ENCODE results near the gene CACNG6.

The CACNG6 gene

DNA sequence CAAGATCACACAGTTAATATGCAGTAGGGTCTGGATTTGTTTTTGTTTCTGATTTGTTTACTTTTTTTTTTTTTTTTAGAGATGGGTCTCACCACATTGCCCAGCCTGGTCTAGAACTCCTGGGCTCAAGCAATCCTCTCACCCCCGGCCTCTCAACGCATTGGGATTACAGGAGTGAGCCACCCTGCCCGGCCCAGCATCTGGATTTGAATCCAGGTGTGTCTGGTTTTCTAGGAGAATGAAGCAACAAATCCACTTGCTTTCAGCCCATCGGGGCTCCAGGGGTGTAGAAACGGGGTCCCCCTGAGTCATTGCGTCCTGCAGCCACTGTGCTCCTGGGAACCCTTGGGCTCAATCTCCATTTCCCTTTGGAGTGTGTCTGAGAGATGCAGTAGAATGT lies 22.1 kb upstream of the CACNG6 start:
- no peak for DNase-seq (ENCODE audit: low spot score)

DNA sequence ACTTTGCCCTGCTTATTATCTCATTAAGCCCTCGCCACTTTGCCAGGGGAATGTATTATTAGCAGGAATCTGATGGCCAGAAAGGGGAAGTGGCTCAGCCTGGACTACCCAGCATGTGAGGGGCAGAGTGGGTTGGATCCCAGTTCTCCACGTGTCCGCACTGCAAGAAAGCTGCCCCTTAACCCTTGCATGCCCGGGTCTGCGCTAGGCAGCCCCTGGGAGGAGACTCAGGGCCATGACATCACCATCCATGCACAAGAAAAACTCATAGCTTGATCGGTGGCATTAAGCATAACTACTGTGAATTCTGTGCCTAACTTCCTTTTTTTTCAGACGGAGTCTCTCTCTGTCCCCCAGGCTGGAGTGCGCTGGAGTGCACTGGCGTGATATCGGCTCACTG lies 19.8 kb upstream of the CACNG6 start:
- DNase-seq (ENCODE audit: low spot score): no peak

- DNase-seq (ENCODE audit: low spot score): no peak
These were observed 13.9 kb upstream of the CACNG6 start for GRCh38 chr19:53977429-53977990.

- DNase-seq (ENCODE audit: low spot score): no peak
These were observed 13.3 kb upstream of the CACNG6 start for GRCh38 chr19:53977991-53978731.

DNA sequence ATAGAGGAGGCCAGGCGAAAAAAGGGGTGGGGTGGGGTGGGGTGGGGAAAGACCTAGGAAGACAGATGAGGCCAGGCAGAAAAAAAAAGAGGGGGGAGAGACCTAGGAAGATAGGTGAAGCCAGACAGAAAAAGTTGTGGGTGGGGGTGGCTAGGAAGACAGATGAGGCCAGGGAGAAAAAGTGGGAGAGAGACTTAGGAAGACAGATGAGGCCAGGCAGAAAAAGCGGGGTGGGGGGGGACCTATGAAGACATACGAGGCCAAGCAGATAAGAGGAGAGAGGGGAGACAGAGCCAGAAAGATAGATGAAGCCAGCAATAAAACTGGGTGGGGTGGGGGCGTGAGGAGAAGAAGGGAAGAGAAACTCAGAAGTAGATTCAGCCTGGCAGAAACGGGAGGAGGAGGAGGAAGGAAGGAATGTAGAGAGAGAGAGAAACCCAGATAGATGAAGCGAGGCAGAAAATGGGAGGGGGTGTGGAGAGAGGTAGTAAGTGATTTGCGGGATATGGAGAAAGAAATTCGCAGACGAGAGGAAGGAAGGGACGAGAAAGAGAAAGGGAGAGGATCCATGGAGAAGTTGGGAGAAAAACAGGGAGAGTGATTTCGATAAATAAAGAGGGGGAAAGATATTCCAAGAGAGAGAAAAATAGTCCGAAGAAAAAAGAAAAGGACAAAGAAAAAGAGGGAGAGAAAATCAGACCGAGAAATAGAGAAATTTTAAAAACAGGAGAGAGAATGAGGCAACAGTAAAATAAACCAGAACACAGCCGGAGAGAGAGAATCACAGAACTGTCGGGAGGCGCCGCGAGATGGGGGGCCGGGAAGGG lies 12.2 kb upstream of the CACNG6 start:
- DNase-seq (ENCODE audit: low spot score): no peak

GRCh38 chr19:53980539-53981375 lies 10.7 kb upstream of the CACNG6 start:
- DNase-seq (ENCODE audit: low spot score): no peak

- DNase-seq (ENCODE audit: low spot score): no peak
These were observed 10.0 kb upstream of the CACNG6 start for GRCh38 chr19:53981376-53981951.

DNA sequence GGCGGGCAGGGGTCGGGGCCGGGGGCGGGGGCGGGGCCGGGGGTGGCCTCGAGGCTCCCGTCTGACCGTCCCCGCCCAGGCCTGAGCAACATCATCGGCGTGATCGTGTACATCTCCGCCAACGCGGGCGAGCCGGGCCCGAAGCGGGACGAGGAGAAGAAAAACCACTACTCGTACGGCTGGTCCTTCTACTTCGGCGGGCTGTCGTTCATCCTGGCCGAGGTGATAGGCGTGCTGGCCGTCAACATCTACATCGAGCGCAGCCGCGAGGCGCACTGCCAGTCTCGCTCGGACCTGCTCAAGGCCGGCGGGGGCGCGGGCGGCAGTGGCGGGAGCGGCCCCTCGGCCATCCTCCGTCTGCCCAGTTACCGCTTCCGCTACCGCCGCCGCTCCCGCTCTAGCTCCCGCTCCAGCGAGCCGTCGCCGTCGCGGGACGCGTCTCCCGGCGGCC lies 9.4 kb upstream of the CACNG6 start:
- DNase-seq (ENCODE audit: low spot score): no peak

GRCh38 chr19:53982611-53983010 lies 8.8 kb upstream of the CACNG6 start:
- no peak for DNase-seq (ENCODE audit: low spot score)

- no peak for DNase-seq (ENCODE audit: low spot score)
These were observed 7.8 kb upstream of the CACNG6 start for GRCh38 chr19:53983457-53984289.

DNA sequence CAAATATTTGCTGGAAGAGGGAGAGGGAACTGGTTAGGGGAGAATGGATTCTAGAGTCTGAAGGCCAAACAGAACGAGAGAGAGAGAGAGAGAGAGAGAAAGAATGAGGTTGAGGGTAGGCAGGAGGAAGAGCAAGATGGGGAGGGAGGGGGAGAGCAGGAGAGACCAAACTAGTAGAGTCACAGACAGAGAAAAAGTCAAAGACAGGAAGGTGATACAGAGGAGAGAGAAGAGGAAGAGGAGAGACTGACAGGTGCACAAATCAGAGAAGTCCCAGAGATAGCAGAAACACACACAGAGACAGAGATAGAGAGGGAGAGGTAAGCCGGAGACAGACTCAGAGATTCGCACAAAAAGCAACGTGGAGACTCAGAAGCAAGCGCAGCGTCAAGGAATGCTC lies 5.6 kb upstream of the CACNG6 start:
- DNase-seq (ENCODE audit: low spot score): no peak

GRCh38 chr19:53988981-53989380 lies 2.5 kb upstream of the CACNG6 start:
- no peak for DNase-seq (ENCODE audit: low spot score)

- DNase-seq (ENCODE audit: low spot score): no peak
These were observed 1.6 kb upstream of the CACNG6 start for GRCh38 chr19:53989600-53990533.

- DNase-seq (ENCODE audit: low spot score): no peak
These were observed 774 bp downstream of the CACNG6 start for GRCh38 chr19:53992211-53992610.

GRCh38 chr19:53992815-53993214 lies 1.4 kb downstream of the CACNG6 start:
- DNase-seq (ENCODE audit: low spot score): no peak

DNA sequence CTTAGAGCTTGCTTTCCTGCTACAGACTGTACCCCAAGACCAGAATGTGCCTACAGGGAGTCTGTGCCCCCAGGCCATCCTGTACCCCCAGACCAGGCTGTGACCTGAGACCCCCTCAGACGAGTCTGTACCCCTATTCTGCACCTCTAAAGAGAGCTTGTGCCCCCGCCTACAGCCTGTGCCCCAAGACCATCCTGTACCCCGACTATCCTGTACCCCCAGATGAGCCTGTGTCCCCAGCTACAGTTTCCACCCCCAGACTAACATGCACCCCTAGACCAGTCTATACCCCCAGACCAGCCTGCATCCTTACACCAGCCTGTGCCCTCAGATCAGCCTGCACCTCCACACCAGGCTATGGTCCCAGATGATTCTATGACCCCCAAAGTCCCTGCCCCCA lies 2.0 kb downstream of the CACNG6 start:
- DNase-seq (ENCODE audit: low spot score): no peak

GRCh38 chr19:53994811-53995210 lies 3.4 kb downstream of the CACNG6 start:
- no peak for DNase-seq (ENCODE audit: low spot score)

DNA sequence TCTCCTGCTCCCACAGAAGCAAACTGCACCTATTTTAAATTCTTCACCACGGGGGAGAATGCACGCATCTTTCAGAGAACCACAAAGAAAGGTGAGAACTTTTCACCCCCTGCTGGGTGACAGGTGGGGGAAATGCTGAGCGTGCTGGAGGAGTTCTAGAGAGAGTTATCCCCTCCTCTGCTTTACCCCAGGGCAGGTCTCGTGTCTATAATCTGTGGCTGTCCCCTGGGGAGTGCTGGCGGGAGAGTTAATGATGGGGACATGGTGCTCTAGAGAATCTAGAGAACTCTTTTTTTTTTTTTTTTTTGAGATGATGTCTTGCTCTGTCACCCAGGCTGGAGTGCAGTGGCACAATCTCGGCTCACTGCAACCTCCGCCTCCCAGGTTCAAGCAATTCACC lies 6.8 kb downstream of the CACNG6 start:
- DNase-seq (ENCODE audit: low spot score): no peak

DNA sequence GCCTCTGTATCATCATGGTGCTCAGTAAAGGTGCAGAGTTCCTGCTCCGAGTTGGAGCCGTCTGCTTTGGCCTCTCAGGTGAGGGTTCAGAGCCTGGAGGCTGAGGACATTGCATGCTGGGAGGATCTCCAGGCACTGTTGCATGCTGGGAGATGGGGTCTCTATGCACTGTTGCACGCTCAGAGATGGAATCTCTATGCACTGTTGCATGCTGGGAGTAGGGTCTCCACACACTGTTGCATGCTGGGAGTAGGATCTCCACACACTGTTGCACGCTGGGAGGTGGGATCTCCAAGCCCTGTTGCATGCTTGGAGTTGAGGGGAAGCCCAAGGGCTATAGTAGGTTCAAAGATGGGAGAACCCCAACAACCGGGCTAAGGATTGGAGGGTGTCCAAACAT lies 8.3 kb downstream of the CACNG6 start:
- DNase-seq (ENCODE audit: low spot score): no peak

- no peak for DNase-seq (ENCODE audit: low spot score)
These were observed 10.1 kb downstream of the CACNG6 start for GRCh38 chr19:54001496-54001895.

Data from HuH-7.5 (cell line).